ENCODE results near the gene CRLF1. TPM values are rescaled to one million over a fixed set of nuclear protein-coding genes. Genes with fewer than 3 reads are reported as not detected.
A peak's percentile ranks its signal among the peaks of the same experiment; 100 is the strongest.
"Not testable (repeated sequence)": the region's sequence is repeated elsewhere in the genome, so short reads cannot be mapped to it uniquely, and the experiment has no call there.

Gene CRLF1
- polyA plus RNA-seq, 5 donors = 178 to 372 (median 239) TPM

- no peak for DNase-seq
Measured at GRCh38 chr19:18594824-18595373, 11.7 kb downstream of the CRLF1 start.

GRCh38 chr19:18594096-18594823 lies 12.3 kb downstream of the CRLF1 start:
- peak; percentile 75 to 78 for DNase-seq

GRCh38 chr19:18593367-18594095 lies 13.1 kb downstream of the CRLF1 start:
- no peak for DNase-seq

- DNase-seq = not testable (repeated sequence)
Measured at GRCh38 chr19:18592732-18593131, 13.9 kb downstream of the CRLF1 start.

GRCh38 chr19:18591735-18592385 lies 14.7 kb downstream of the CRLF1 start:
- no peak for DNase-seq

GRCh38 chr19:18590273-18591272 lies 16.0 kb downstream of the CRLF1 start:
- DNase-seq = peak in 1 of 2 donors; percentile 60

- DNase-seq = peak in 1 of 2 donors; percentile 63
Measured at GRCh38 chr19:18589380-18590272, 17.0 kb downstream of the CRLF1 start.

- DNase-seq = peak; percentile 89 to 91
Measured at GRCh38 chr19:18588611-18589379, 17.8 kb downstream of the CRLF1 start, which contains the start of gene REX1BD. Gene REX1BD, plus strand, starts transcription at chr19:18588798. Its CDS starts 4 bp downstream, at chr19:18588802.

- DNase-seq = no peak
Measured at GRCh38 chr19:18587962-18588610, 18.5 kb downstream of the CRLF1 start.

GRCh38 chr19:18587561-18587960 lies 19.0 kb downstream of the CRLF1 start:
- no peak for DNase-seq

- no peak for DNase-seq
Measured at GRCh38 chr19:18586306-18586705, 20.3 kb downstream of the CRLF1 start.

- DNase-seq = no peak
Measured at GRCh38 chr19:18580311-18580710, 26.3 kb downstream of the CRLF1 start.

GRCh38 chr19:18577365-18577914 lies 29.2 kb downstream of the CRLF1 start:
- no peak for DNase-seq

- no peak for DNase-seq
Measured at GRCh38 chr19:18576383-18576782, 30.2 kb downstream of the CRLF1 start.

GRCh38 chr19:18574691-18575291 lies 31.8 kb downstream of the CRLF1 start:
- DNase-seq = no peak

GRCh38 chr19:18571564-18572344 lies 34.8 kb downstream of the CRLF1 start, which contains the start of gene UBA52:
Gene UBA52, plus strand, starts transcription at chr19:18571857. Its CDS starts 1,444 bp downstream, at chr19:18573301.
- peak; percentile 97 to 98 for DNase-seq

- DNase-seq = no peak
Measured at GRCh38 chr19:18568367-18568766, 38.2 kb downstream of the CRLF1 start.

All from right lung (tissue), 5 donors.